Parathyroid adenoma (tissue), 2 donors: ENCODE measurements around the gene BICD1.

Experiments
- H2AFZ ChIP-seq: fragments of 300-600 bp; sonication (generic); one replicate; pipeline ENCODE4 v1.7.0; 2017; ENCODE audit warnings: antibody characterized with exemption, mild to moderate bottlenecking
- H3K27ac ChIP-seq: fragments of 300-600 bp; sonication (generic); one replicate; pipeline ENCODE4 v1.7.0; 2017
- H3K27me3 ChIP-seq: fragments of 300-600 bp; sonication (generic); one replicate; pipeline ENCODE4 v1.7.0; 2017; ENCODE audit warnings: low read length; ENCODE audit not compliant: control insufficient read depth, insufficient read depth
- H3K36me3 ChIP-seq: fragments of 300-600 bp; sonication (generic); one replicate; pipeline ENCODE4 v1.7.0; 2017; ENCODE audit warnings: low read length; ENCODE audit not compliant: control insufficient read depth, insufficient read depth
- H3K4me1 ChIP-seq: fragments of 300-600 bp; sonication (generic); one replicate; pipeline ENCODE4 v1.7.0; 2017; ENCODE audit warnings: control low read depth
- H3K4me2 ChIP-seq: fragments of 300-600 bp; sonication (generic); one replicate; pipeline ENCODE4 v1.7.0; 2017; ENCODE audit warnings: low read length
- H3K4me3 ChIP-seq: fragments of 300-600 bp; sonication (generic); one replicate; pipeline ENCODE4 v1.7.0; 2017; ENCODE audit warnings: low read depth, low read length
- H3K79me2 ChIP-seq: fragments of 300-600 bp; sonication (generic); one replicate; pipeline ENCODE4 v1.7.0; 2017; ENCODE audit warnings: control low read depth
- H3K9ac ChIP-seq: fragments of 300-600 bp; sonication (generic); one replicate; pipeline ENCODE4 v1.7.0; 2017; ENCODE audit warnings: mild to moderate bottlenecking
- H3K9me3 ChIP-seq: fragments of 300-600 bp; sonication (generic); one replicate; pipeline ENCODE4 v1.7.0; 2017; ENCODE audit warnings: low read length; ENCODE audit not compliant: control insufficient read depth
- CTCF ChIP-seq: fragments of 300-600 bp; sonication (generic); IDR thresholded peaks from one replicate; pipeline ENCODE4 v1.7.0; 2017; ENCODE audit warnings: antibody characterized with exemption, mild to moderate bottlenecking
- donor health status: primary hyperparathyroidism.

Gene BICD1

GRCh38 chr12:32208355-32208754 lies 101.7 kb downstream of the BICD1 start:
- TF ChIP-seq CTCF, result no peak
- no peaks in the 10 kb centered on the region for H3K27me3 ChIP-seq
- no peak overlapping the region for H3K27ac ChIP-seq
- H3K36me3 ChIP-seq, result no peaks in the 10 kb centered on the region
- H3K4me1 ChIP-seq, result peaks cover 2% of the 10 kb centered on the region
- no peak overlapping the region for H2AFZ ChIP-seq
- no peak overlapping the region for H3K4me3 ChIP-seq
- no peak overlapping the region for H3K9ac ChIP-seq
- H3K79me2 ChIP-seq, result no peaks in the 10 kb centered on the region
- no peaks in the 10 kb centered on the region for H3K9me3 ChIP-seq
- no peak overlapping the region for H3K4me2 ChIP-seq

GRCh38 chr12:32211066-32211899 lies 104.6 kb downstream of the BICD1 start:
- Histone ChIP-seq H3K9ac (no peak overlapping the region), H3K36me3 (no peaks in the 10 kb centered on the region), H3K4me2 (no peak overlapping the region), H3K9me3 (no peaks in the 10 kb centered on the region), H3K4me3 (no peak overlapping the region), H3K4me1 (peaks cover 2% of the 10 kb centered on the region), H3K27ac (no peak overlapping the region), H3K27me3 (no peaks in the 10 kb centered on the region), H2AFZ (no peak overlapping the region), H3K79me2 (no peaks in the 10 kb centered on the region)
- no peak for TF ChIP-seq CTCF

- H3K27ac ChIP-seq, result no peak overlapping the region
- H3K4me2 ChIP-seq, result no peak overlapping the region
- H3K36me3 ChIP-seq, result no peaks in the 10 kb centered on the region
- H3K9ac ChIP-seq, result no peak overlapping the region
- no peaks in the 10 kb centered on the region for H3K27me3 ChIP-seq
- peaks cover 2% of the 10 kb centered on the region for H3K4me1 ChIP-seq
- no peak overlapping the region for H3K4me3 ChIP-seq
- H2AFZ ChIP-seq, result no peak overlapping the region
- H3K79me2 ChIP-seq, result no peaks in the 10 kb centered on the region
- no peaks in the 10 kb centered on the region for H3K9me3 ChIP-seq
- no peak for TF ChIP-seq CTCF
Observed at GRCh38 chr12:32211900-32212156, 105.2 kb downstream of the BICD1 start.

- H3K36me3 ChIP-seq, result no peaks in the 10 kb centered on the region
- TF ChIP-seq CTCF, result no peak
- H3K4me2 ChIP-seq, result no peak overlapping the region
- H3K79me2 ChIP-seq, result peaks cover 4% of the 10 kb centered on the region
- H3K9me3 ChIP-seq, result no peaks in the 10 kb centered on the region
- no peaks in the 10 kb centered on the region for H3K27me3 ChIP-seq
- no peak overlapping the region for H3K27ac ChIP-seq
- H3K4me3 ChIP-seq, result no peak overlapping the region
- no peak overlapping the region for H2AFZ ChIP-seq
- H3K4me1 ChIP-seq, result peaks cover 2% of the 10 kb centered on the region
- H3K9ac ChIP-seq, result no peak overlapping the region
Observed at GRCh38 chr12:32214723-32215122, 108.1 kb downstream of the BICD1 start.
